ENCODE data around the gene LYSMD1. TPM values are rescaled to one million over a fixed set of nuclear protein-coding genes. Genes with fewer than 3 reads are reported as not detected.

The LYSMD1 gene
- total RNA-seq, 1 experiment from 2014 or later = 5.1 TPM

DNA sequence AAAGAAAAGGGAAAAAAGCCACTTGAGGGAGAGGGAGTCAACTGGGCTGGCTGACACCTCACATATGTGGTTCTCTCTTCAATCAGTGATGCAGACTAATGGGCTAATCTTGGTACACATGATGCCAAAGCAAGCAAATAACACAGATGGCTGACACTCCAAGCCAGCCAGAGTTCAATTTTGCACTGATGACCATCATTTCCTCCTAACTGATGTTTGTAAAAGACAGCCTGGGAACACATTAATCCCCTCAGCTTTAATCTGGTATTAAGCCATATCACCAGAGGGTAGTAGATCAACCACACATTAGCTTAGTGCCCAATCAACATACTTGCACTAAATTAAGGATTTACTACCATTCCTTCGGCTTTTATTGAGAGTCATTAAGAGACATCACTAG lies 21.5 kb upstream of the LYSMD1 start:
- H3K4me1 ChIP-seq (ENCODE audit: control insufficient read depth, insufficient read depth, low read length) = peaks cover 8% of the 10 kb centered on the region
- H3K9me3 ChIP-seq (ENCODE audit: control insufficient read depth, insufficient read depth, low read depth, low read length) = no peaks in the 10 kb centered on the region
- H3K4me3 ChIP-seq (ENCODE audit: low read depth in 2 of 2, low read length in 2 of 2) = no peak overlapping the region
- H3K27me3 ChIP-seq (ENCODE audit: control insufficient read depth, insufficient read depth, low read length) = no peaks in the 10 kb centered on the region
- POLR2A ChIA-PET = no interaction called here
- H3K27ac ChIP-seq (ENCODE audit: low read length) = no peak overlapping the region
- DNase-seq (ENCODE audit: low read depth, low spot score) (no peak), ATAC-seq (no peak)
- CTCF ChIA-PET = no interaction called here
- in situ Hi-C loops (cut with HindIII; ENCODE audit: low pct_unique_long_range_greater_than_20kb, low sequenced_read_pairs) (no loop called here), intact Hi-C loops (cut with micrococcal nuclease; ENCODE audit: unreplicated experiment) (no loop called here)
- H3K36me3 ChIP-seq (ENCODE audit: control insufficient read depth, insufficient read depth, low read length) = peaks cover 13% of the 10 kb centered on the region
- TSS peak; percentile 19 for BruUV-seq (replicated peaks)
- no peak for TF ChIP-seq SIN3A (IDR thresholded peaks at IDR 0.05; ENCODE audit: borderline replicate concordance, insufficient read depth, low read depth, low read length)
- no peak for TF ChIP-seq TCF7L2 (IDR thresholded peaks at IDR 0.05; ENCODE audit: low read depth, low read length)
- TF ChIP-seq, protein P1, sequence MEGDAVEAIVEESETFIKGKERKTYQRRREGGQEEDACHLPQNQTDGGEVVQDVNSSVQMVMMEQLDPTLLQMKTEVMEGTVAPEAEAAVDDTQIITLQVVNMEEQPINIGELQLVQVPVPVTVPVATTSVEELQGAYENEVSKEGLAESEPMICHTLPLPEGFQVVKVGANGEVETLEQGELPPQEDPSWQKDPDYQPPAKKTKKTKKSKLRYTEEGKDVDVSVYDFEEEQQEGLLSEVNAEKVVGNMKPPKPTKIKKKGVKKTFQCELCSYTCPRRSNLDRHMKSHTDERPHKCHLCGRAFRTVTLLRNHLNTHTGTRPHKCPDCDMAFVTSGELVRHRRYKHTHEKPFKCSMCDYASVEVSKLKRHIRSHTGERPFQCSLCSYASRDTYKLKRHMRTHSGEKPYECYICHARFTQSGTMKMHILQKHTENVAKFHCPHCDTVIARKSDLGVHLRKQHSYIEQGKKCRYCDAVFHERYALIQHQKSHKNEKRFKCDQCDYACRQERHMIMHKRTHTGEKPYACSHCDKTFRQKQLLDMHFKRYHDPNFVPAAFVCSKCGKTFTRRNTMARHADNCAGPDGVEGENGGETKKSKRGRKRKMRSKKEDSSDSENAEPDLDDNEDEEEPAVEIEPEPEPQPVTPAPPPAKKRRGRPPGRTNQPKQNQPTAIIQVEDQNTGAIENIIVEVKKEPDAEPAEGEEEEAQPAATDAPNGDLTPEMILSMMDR (IDR thresholded peaks at IDR 0.05) = no peak
- TF ChIP-seq POLR2AphosphoS5 (IDR thresholded peaks at IDR 0.05; ENCODE audit: low read depth, low read length) = no peak
- TF ChIP-seq, protein P2, sequence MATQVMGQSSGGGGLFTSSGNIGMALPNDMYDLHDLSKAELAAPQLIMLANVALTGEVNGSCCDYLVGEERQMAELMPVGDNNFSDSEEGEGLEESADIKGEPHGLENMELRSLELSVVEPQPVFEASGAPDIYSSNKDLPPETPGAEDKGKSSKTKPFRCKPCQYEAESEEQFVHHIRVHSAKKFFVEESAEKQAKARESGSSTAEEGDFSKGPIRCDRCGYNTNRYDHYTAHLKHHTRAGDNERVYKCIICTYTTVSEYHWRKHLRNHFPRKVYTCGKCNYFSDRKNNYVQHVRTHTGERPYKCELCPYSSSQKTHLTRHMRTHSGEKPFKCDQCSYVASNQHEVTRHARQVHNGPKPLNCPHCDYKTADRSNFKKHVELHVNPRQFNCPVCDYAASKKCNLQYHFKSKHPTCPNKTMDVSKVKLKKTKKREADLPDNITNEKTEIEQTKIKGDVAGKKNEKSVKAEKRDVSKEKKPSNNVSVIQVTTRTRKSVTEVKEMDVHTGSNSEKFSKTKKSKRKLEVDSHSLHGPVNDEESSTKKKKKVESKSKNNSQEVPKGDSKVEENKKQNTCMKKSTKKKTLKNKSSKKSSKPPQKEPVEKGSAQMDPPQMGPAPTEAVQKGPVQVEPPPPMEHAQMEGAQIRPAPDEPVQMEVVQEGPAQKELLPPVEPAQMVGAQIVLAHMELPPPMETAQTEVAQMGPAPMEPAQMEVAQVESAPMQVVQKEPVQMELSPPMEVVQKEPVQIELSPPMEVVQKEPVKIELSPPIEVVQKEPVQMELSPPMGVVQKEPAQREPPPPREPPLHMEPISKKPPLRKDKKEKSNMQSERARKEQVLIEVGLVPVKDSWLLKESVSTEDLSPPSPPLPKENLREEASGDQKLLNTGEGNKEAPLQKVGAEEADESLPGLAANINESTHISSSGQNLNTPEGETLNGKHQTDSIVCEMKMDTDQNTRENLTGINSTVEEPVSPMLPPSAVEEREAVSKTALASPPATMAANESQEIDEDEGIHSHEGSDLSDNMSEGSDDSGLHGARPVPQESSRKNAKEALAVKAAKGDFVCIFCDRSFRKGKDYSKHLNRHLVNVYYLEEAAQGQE (IDR thresholded peaks at IDR 0.05; ENCODE audit: insufficient read depth in 1 of 2, low read depth in 2 of 2, low read length in 1 of 2) = no peak

DNA sequence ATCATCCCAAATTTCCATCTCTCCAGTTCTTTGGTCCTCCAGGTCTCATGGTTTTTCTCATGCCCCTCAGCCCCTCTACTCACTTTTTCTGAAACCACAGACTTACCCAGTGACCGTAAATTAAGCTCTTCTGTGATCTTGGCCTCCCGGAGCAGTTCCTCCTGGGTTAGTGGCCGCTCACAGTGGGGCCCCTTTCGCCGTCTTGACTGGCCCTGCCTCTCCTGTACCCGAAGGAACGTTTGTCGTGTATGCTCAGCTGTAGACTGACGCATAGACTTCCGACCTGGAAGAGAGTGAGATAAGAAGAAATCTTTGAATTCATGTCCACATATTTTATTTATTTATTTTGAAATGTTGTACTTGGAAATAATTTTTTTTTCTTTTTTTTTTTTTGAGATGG lies 18.5 kb upstream of the LYSMD1 start:
- no peaks in the 10 kb centered on the region for H3K27me3 ChIP-seq (ENCODE audit: control insufficient read depth, insufficient read depth, low read length)
- intact Hi-C loops (cut with micrococcal nuclease; ENCODE audit: unreplicated experiment) = no loop called here

More for the DNA sequence above, 18.5 kb upstream of the LYSMD1 start:
- peaks cover 3% of the 10 kb centered on the region for H3K4me1 ChIP-seq (ENCODE audit: control insufficient read depth, insufficient read depth, low read length)
- H3K9me3 ChIP-seq (ENCODE audit: control insufficient read depth, insufficient read depth, low read depth, low read length) = no peaks in the 10 kb centered on the region
- peaks cover 14% of the 10 kb centered on the region for H3K36me3 ChIP-seq (ENCODE audit: control insufficient read depth, insufficient read depth, low read length)
- in situ Hi-C loops (cut with HindIII; ENCODE audit: low pct_unique_long_range_greater_than_20kb, low sequenced_read_pairs) = no loop called here
- H3K27ac ChIP-seq (ENCODE audit: low read length) = no peak overlapping the region
- POLR2A ChIA-PET = no interaction called here
- no TSS peak for BruUV-seq (replicated peaks)
- CTCF ChIA-PET = interaction anchor here (0.6 kb wide), 1 partner anchor 133 kb away, joined by 6 read pairs; no protein-coding TSS in a partner anchor
- TF ChIP-seq SIN3A (IDR thresholded peaks at IDR 0.05; ENCODE audit: borderline replicate concordance, insufficient read depth, low read depth, low read length) (no peak), TCF7L2 (IDR thresholded peaks at IDR 0.05; ENCODE audit: low read depth, low read length) (no peak), POLR2AphosphoS5 (IDR thresholded peaks at IDR 0.05; ENCODE audit: low read depth, low read length) (no peak)
- TF ChIP-seq, protein P2 (IDR thresholded peaks at IDR 0.05; ENCODE audit: insufficient read depth in 1 of 2, low read depth in 2 of 2, low read length in 1 of 2) = no peak
- TF ChIP-seq, protein P1 (IDR thresholded peaks at IDR 0.05) = no peak
- no peak for ATAC-seq
- H3K4me3 ChIP-seq (ENCODE audit: low read depth in 2 of 2, low read length in 2 of 2) = no peak overlapping the region
- no peak for DNase-seq (ENCODE audit: low read depth, low spot score)

All from Panc1 (cell line).